Measurements from ENCODE around the gene PRTN3.

PRTN3 gene

DNA sequence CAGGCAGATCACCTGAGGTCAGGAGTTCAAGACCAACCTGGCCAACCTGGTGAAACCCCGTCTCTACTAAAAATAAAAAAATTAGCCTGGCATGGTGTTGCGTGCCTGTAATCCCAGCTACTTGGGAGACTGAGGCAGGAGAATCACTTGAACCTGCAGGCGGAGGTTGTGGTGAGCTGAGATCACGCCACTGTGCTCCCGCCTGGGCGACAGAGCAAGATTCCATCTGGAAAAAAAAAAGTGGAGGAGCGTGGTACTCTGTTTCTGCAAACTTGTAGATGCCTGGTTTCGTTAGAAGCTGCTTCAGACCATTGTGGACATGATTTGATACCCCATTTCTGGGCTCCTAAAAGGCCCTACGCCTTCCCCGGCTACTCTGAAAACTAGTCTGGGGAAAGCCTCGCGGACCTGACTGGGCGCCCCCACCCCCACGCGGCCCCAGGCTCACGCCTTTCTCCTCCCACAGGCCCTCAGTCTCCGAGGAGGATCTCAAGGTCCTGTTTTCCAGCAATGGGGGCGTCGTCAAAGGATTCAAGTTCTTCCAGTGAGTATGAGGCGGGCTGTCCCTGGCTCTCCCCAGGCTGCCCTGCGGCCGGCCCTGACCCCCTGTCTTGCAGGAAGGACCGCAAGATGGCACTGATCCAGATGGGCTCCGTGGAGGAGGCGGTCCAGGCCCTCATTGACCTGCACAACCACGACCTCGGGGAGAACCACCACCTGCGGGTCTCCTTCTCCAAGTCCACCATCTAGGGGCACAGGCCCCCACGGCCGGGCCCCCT is 30.5 kb upstream of the PRTN3 start:
- TF ChIP-seq ELF4 (IDR thresholded peaks at IDR 0.05) (no peak), BHLHE40 (IDR thresholded peaks at IDR 0.05; ENCODE audit: borderline replicate concordance) (no peak), SP1 (IDR thresholded peaks at IDR 0.05) (no peak)
- DNase-seq (ENCODE audit: extremely low spot score): no peak
- CTCF ChIA-PET: no interaction called here
- POLR2A ChIA-PET: interaction anchor here (0.8 to 1.3 kb wide), 2 partner anchors 9 to 11 kb away, joined by 3 to 4 read pairs; no protein-coding TSS in a partner anchor

DNA sequence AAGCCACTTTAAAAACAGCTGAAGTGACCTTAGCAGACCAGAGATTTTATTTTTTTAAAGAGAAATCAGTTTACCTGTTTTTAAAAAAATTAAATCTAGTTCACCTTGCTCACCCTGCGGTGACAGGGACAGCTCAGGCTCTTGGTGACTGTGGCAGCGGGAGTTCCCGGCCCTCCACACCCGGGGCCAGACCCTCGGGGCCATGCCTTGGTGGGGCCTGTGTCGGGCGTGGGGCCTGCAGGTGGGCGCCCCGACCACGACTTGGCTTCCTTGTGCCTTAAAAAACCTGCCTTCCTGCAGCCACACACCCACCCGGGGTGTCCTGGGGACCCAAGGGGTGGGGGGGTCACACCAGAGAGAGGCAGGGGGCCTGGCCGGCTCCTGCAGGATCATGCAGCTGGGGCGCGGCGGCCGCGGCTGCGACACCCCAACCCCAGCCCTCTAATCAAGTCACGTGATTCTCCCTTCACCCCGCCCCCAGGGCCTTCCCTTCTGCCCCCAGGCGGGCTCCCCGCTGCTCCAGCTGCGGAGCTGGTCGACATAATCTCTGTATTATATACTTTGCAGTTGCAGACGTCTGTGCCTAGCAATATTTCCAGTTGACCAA is 29.8 kb upstream of the PRTN3 start:
- DNase-seq (ENCODE audit: extremely low spot score): no peak
- ChIA-PET POLR2A (no interaction called here), CTCF (no interaction called here)
- no peak for TF ChIP-seq NFRKB (IDR thresholded peaks at IDR 0.05)
- no peak for TF ChIP-seq TARDBP (IDR thresholded peaks at IDR 0.05)
- TF ChIP-seq ZNF384 (IDR thresholded peaks at IDR 0.05): no peak
- no peak for TF ChIP-seq ARNT (IDR thresholded peaks at IDR 0.05)
- no peak for TF ChIP-seq CTBP1 (IDR thresholded peaks at IDR 0.05; ENCODE audit: borderline replicate concordance)
- no peak for TF ChIP-seq L3MBTL2 (conservative IDR thresholded peaks at IDR 0.05)
- TF ChIP-seq HDGF (IDR thresholded peaks at IDR 0.05; ENCODE audit: borderline replicate concordance): no peak
- TF ChIP-seq BHLHE40 (IDR thresholded peaks at IDR 0.05; ENCODE audit: borderline replicate concordance): no peak
- TF ChIP-seq FOXA1 (IDR thresholded peaks at IDR 0.05): no peak
- TF ChIP-seq LEF1 (IDR thresholded peaks at IDR 0.05; ENCODE audit: borderline replicate concordance): no peak
- TF ChIP-seq, protein P1, sequence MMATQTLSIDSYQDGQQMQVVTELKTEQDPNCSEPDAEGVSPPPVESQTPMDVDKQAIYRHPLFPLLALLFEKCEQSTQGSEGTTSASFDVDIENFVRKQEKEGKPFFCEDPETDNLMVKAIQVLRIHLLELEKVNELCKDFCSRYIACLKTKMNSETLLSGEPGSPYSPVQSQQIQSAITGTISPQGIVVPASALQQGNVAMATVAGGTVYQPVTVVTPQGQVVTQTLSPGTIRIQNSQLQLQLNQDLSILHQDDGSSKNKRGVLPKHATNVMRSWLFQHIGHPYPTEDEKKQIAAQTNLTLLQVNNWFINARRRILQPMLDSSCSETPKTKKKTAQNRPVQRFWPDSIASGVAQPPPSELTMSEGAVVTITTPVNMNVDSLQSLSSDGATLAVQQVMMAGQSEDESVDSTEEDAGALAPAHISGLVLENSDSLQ (IDR thresholded peaks at IDR 0.05): no peak

DNA sequence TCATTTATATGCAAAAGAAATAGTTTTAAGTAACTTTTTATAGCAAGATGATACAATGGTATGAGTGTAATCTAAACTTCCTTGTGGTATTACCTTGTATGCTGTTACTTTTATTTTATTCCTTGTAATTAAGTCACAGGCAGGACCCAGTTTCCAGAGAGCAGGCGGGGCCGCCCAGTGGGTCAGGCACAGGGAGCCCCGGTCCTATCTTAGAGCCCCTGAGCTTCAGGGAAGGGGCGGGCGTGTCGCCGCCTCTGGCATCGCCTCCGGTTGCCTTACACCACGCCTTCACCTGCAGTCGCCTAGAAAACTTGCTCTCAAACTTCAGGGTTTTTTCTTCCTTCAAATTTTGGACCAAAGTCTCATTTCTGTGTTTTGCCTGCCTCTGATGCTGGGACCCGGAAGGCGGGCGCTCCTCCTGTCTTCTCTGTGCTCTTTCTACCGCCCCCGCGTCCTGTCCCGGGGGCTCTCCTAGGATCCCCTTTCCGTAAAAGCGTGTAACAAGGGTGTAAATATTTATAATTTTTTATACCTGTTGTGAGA is 29.2 kb upstream of the PRTN3 start:
- CTCF ChIA-PET: no interaction called here
- TF ChIP-seq BHLHE40 (IDR thresholded peaks at IDR 0.05; ENCODE audit: borderline replicate concordance) (no peak), FOXA1 (IDR thresholded peaks at IDR 0.05) (no peak), HDGF (IDR thresholded peaks at IDR 0.05; ENCODE audit: borderline replicate concordance) (no peak), ELF4 (IDR thresholded peaks at IDR 0.05) (no peak), CTBP1 (IDR thresholded peaks at IDR 0.05; ENCODE audit: borderline replicate concordance) (no peak), SUZ12 (IDR thresholded peaks at IDR 0.05) (no peak), FOXK2 (IDR thresholded peaks at IDR 0.05) (no peak), L3MBTL2 (conservative IDR thresholded peaks at IDR 0.05) (no peak), ARNT (IDR thresholded peaks at IDR 0.05) (no peak), SP1 (IDR thresholded peaks at IDR 0.05) (no peak), LEF1 (IDR thresholded peaks at IDR 0.05; ENCODE audit: borderline replicate concordance) (no peak), TARDBP (IDR thresholded peaks at IDR 0.05) (no peak), FOXM1 (IDR thresholded peaks at IDR 0.05; ENCODE audit: borderline replicate concordance) (no peak), NFRKB (IDR thresholded peaks at IDR 0.05) (no peak), ZNF384 (IDR thresholded peaks at IDR 0.05) (no peak)
- TF ChIP-seq, protein P1 (IDR thresholded peaks at IDR 0.05): no peak
- POLR2A ChIA-PET: no interaction called here
- DNase-seq (ENCODE audit: extremely low spot score): no peak

DNA sequence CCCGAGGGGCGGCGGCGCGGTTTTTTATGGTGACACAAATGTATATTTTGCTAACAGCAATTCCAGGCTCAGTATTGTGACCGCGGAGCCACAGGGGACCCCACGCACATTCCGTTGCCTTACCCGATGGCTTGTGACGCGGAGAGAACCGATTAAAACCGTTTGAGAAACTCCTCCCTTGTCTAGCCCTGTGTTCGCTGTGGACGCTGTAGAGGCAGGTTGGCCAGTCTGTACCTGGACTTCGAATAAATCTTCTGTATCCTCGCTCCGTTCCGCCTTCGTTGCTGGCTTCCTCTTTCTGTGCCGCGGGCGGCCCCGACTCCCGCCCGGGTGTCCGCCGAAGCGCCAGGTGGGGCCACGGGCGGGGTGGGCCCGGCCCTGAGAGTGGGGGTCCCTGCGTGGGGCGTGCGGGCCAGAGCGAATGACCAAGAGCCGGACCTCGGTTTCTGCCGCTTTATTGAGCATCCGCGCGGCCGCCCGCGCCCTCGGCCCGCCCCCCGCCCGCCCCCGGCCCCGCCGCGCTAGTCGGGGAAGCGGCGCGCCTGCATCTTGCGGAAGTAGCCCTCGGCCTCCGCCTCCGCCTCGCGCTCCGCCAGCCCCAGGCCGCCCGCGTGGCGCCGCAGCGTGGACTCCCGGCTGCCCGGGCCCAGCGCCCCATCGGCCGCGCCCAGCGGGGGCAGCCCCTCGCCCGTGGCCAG is 28.6 kb upstream of the PRTN3 start:
- POLR2A ChIA-PET: no interaction called here
- TF ChIP-seq BHLHE40 (IDR thresholded peaks at IDR 0.05; ENCODE audit: borderline replicate concordance): no peak
- CTCF ChIA-PET: no interaction called here
- DNase-seq (ENCODE audit: extremely low spot score): no peak

DNA sequence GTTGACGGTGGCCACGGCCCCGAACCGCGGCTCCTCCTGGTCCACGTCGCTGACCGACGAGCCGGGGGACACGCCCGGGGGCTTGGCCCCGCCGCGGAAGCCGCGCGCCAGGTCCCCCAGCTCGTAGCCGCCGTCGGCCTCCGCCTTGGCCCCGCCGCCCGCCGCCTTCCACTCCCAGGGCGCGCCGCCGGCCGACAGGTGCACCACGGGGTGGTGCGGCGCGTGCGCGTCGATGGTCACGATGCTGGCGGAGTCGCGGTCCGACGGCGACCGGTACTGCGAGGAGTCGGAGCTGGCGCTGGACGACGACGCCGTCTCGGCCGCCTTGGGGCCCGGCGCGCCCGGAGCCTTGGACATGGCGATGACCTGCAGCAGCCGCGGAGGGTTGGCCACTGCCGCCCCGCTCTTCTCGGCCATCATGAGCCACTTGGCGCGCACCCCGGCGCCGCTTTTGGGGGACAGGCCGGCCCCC is 28.0 kb upstream of the PRTN3 start:
- no peak for TF ChIP-seq SUZ12 (IDR thresholded peaks at IDR 0.05)
- TF ChIP-seq FOXA1 (IDR thresholded peaks at IDR 0.05): no peak
- DNase-seq (ENCODE audit: extremely low spot score): no peak

DNA sequence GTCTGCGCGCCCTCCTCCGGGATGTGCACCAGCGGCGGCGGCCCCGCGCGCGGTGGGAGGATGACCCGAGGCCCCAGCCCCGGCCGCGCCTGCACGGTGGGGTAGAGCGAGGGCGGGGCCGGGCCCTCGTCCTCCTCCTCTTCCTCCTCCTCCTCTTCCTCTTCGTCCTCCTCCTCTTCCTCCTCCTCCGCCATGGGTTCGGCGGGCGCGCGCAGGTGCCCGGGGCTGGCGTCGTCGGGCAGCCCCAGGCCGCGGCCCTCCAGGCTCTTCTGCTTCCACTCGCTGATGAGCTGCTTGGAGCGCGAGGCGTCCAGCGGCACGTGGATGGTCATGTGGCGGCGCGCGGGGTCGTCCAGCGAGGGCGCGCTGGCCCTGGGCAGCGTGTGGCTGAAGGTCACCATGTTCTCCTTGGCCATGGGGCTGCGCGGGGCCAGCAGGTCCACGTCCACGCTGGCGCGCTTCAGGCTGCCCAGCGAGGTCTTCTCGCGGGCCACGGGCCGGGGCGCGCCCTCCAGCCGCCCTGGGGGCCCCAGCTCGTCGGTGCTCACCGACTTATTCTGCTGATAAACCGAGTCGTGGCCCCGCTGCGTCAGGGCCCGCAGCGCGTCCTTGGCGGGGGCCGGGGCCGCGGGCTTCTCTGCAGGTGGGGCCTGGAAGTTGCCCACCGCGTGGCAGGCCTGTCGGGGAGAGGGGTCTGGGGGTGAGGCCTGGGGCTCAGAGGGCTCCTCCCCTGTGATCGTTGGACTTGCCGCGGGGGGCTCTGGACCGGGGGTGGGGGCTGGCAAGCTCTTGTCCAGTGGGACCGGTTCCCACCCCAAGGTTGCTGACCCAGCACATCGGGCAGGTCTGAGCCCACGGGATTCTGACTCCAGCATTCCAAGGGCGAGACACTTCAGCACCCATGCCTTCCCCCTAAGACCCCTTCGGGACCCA is 27.3 kb upstream of the PRTN3 start:
- no peak for DNase-seq (ENCODE audit: extremely low spot score)
- ChIA-PET POLR2A (no interaction called here), CTCF (no interaction called here)
- TF ChIP-seq LEF1 (IDR thresholded peaks at IDR 0.05; ENCODE audit: borderline replicate concordance): no peak
- TF ChIP-seq SUZ12 (IDR thresholded peaks at IDR 0.05): no peak
- TF ChIP-seq, protein P1 (IDR thresholded peaks at IDR 0.05): no peak
- no peak for TF ChIP-seq NFRKB (IDR thresholded peaks at IDR 0.05)
- no peak for TF ChIP-seq SP1 (IDR thresholded peaks at IDR 0.05)

More for the DNA sequence above, 28.0 kb upstream of the PRTN3 start:
- ChIA-PET CTCF (no interaction called here), POLR2A (no interaction called here)
